ENCODE results near the gene GGCT.

Gene GGCT
- long read RNA-seq, transcript GGCT-207 (3 exons, 1,012 nt) = minor isoform, 68 of 414 reads
- long read RNA-seq, transcript GGCT-202 (4 exons, 1,173 nt) = major isoform, 316 of 414 reads
- long read RNA-seq, transcript GGCT-208 (4 exons, 784 nt) = minor isoform, 6 of 414 reads
- long read RNA-seq, transcript GGCT-205 (4 exons, 954 nt) = minor isoform, 7 of 414 reads
- long read RNA-seq, partial matches to known transcripts = 8 of 414 reads
- long read RNA-seq, other reads (novel, unspliced or antisense) = 6 of 414 reads

- DNase-seq (ENCODE audit: low read depth in 1 of 2, low spot score in 1 of 2) = peak; percentile 98 to 99
- TF ChIP-seq REST (IDR thresholded peaks at IDR 0.05; ENCODE audit: insufficient replicate concordance, low read depth) = no peak
- TF ChIP-seq POLR2AphosphoS5 (IDR thresholded peaks at IDR 0.05; ENCODE audit: low read depth) = peak; percentile 90
- no peak for TF ChIP-seq SPI1 (IDR thresholded peaks at IDR 0.05; ENCODE audit: borderline replicate concordance, low read depth)
- Histone ChIP-seq H3K4me3 (replicated peaks; ENCODE audit: insufficient read depth, low read length) (peak within 1 kb of the TSS; percentile 94), H3K27me3 (ENCODE audit: insufficient read depth, poor library complexity, severe bottlenecking) (no peaks in the 10 kb centered on the region), H3K27ac (replicated peaks) (peak within 1 kb of the TSS; percentile 91)
Measured at GRCh38 chr7:30504301-30505173, at the start of gene GGCT. TSS of gene GGCT (minus strand) at chr7:30504829. CDS start at chr7:30504709, 120 bp downstream.

- no peak for DNase-seq (ENCODE audit: low read depth in 1 of 2, low spot score in 1 of 2)
- no peak overlapping the region for H3K27ac ChIP-seq (replicated peaks)
- TF ChIP-seq CTCF (IDR thresholded peaks at IDR 0.05; ENCODE audit: insufficient read depth, low read length) = no peak
- no peaks in the 10 kb centered on the region for H3K27me3 ChIP-seq (ENCODE audit: insufficient read depth, poor library complexity, severe bottlenecking)
- no peak overlapping the region for H3K4me3 ChIP-seq (replicated peaks; ENCODE audit: insufficient read depth, low read length)
Measured at GRCh38 chr7:30553546-30553945, 48.9 kb upstream of the GGCT start.

- Histone ChIP-seq H3K27ac (replicated peaks) (no peak overlapping the region), H3K4me3 (replicated peaks; ENCODE audit: insufficient read depth, low read length) (no peak overlapping the region), H3K27me3 (ENCODE audit: insufficient read depth, poor library complexity, severe bottlenecking) (no peaks in the 10 kb centered on the region)
- no peak for TF ChIP-seq GABPA (IDR thresholded peaks at IDR 0.05; ENCODE audit: low read depth)
- no peak for TF ChIP-seq CTCF (IDR thresholded peaks at IDR 0.05; ENCODE audit: insufficient read depth, low read length)
- no peak for TF ChIP-seq SPI1 (IDR thresholded peaks at IDR 0.05; ENCODE audit: borderline replicate concordance, low read depth)
- no peak for TF ChIP-seq POLR2AphosphoS5 (IDR thresholded peaks at IDR 0.05; ENCODE audit: low read depth)
- no peak for DNase-seq (ENCODE audit: low read depth in 1 of 2, low spot score in 1 of 2)
Measured at GRCh38 chr7:30553141-30553540, 48.5 kb upstream of the GGCT start.

GRCh38 chr7:30552330-30552729 is 47.7 kb upstream of the GGCT start:
- Histone ChIP-seq H3K27me3 (ENCODE audit: insufficient read depth, poor library complexity, severe bottlenecking) (no peaks in the 10 kb centered on the region), H3K4me3 (replicated peaks; ENCODE audit: insufficient read depth, low read length) (no peak overlapping the region), H3K27ac (replicated peaks) (no peak overlapping the region)
- no peak for DNase-seq (ENCODE audit: low read depth in 1 of 2, low spot score in 1 of 2)
- TF ChIP-seq POLR2AphosphoS5 (IDR thresholded peaks at IDR 0.05; ENCODE audit: low read depth) = no peak
- no peak for TF ChIP-seq CTCF (IDR thresholded peaks at IDR 0.05; ENCODE audit: insufficient read depth, low read length)
- TF ChIP-seq GABPA (IDR thresholded peaks at IDR 0.05; ENCODE audit: low read depth) = no peak
- TF ChIP-seq SPI1 (IDR thresholded peaks at IDR 0.05; ENCODE audit: borderline replicate concordance, low read depth) = no peak
- TF ChIP-seq REST (IDR thresholded peaks at IDR 0.05; ENCODE audit: insufficient replicate concordance, low read depth) = no peak

All from HL-60 (cell line).